ENCODE measurements around the gene BCAS4. TPM values are rescaled to one million over a fixed set of nuclear protein-coding genes. Genes with fewer than 3 reads are reported as not detected.
A peak's percentile ranks its signal among the peaks of the same experiment; 100 is the strongest.

Gene BCAS4
- total and polyA plus RNA-seq, 2 experiments from 2014 or later, result 22.2 to 24.8 TPM

DNA sequence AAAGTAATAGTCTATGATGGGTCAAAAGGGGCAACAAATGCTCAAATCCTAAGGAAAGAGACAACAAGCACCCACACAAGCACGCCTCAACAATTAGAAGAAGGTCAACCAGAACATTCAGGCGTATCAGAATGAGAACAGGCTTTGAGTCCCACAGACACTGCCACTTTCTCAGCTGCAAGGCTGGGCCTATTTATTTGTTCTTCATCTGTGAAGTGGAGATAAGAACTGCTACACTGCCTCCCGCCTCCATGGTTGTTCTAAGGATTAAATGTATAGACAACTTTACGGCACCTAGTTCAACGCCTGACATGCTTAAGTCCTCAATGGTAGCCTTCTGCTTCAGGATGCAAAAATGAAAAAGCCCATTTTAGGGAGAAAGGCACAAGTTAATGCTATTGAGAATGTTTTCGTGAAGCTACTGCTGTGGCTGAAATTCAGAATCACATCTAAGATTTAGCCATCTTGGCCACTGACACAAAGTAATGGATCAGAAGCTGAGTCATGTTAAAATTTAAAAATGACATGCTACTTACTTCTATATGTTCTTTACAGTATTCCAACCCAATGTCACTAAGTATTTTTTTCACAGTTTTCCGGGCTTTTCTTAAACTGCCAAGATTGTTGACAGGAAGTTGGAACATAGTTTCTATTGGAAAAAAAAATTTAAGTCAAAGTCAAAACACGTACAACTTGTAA lies 108.6 kb downstream of the BCAS4 start:
- H3K27ac ChIP-seq (ENCODE audit: low read depth), result no peak overlapping the region
- peaks cover 22% of the 10 kb centered on the region; the same call in 1 of the 2 replicates for H3K36me3 ChIP-seq (ENCODE audit: insufficient read depth)

More for the DNA sequence above, 108.6 kb downstream of the BCAS4 start:
- Histone ChIP-seq H3K9me2 (ENCODE audit: insufficient read depth) (no peaks in the 10 kb centered on the region), H4K20me1 (replicated peaks; ENCODE audit: insufficient read depth) (peaks cover 77% of the 10 kb centered on the region), H3K27me3 (ENCODE audit: insufficient read depth) (no peaks in the 10 kb centered on the region), H3K4me2 (no peak overlapping the region), H2AFZ (no peak overlapping the region), H3F3A (replicated peaks; ENCODE audit: low read depth) (no peaks in the 10 kb centered on the region), H3K4me3 (no peak overlapping the region), H3K4me1 (ENCODE audit: insufficient read depth) (peaks cover 13% of the 10 kb centered on the region; the same call in 1 of the 2 replicates), H3K79me2 (replicated peaks; ENCODE audit: insufficient read depth) (peaks cover 100% of the 10 kb centered on the region)
- H3K9me3 Mint-ChIP-seq, result no peaks in the 10 kb centered on the region
- peaks cover 73% of the 10 kb centered on the region for H3K36me3 Mint-ChIP-seq (ENCODE audit: low read depth)
- DNase-seq (ENCODE audit: low spot score) (no peak), ATAC-seq (no peak)
- peaks cover 17% of the 10 kb centered on the region; the same call in 2 of the 3 replicates for H3K4me1 Mint-ChIP-seq
- H3K27ac Mint-ChIP-seq, result peak overlapping the region; percentile 85; the same call in 1 of the 2 replicates
- TF ChIP-seq EZH2phosphoT487 (IDR thresholded peaks at IDR 0.05; ENCODE audit: unreplicated experiment), result no peak
- TF ChIP-seq CREB1 (CRISPR knock-in tag; IDR thresholded peaks at IDR 0.05; ENCODE audit: low read depth), result no peak
- TF ChIP-seq ZNF114 (CRISPR knock-in tag; IDR thresholded peaks at IDR 0.05), result no peak
- TF ChIP-seq ZNF331 (CRISPR knock-in tag; IDR thresholded peaks at IDR 0.05; ENCODE audit: low read depth), result no peak
- no peak for TF ChIP-seq NANOG (IDR thresholded peaks at IDR 0.05; ENCODE audit: borderline replicate concordance)
- no peak for TF ChIP-seq POLR2AphosphoS5 (IDR thresholded peaks at IDR 0.05; ENCODE audit: low read depth)
- no peak for TF ChIP-seq STAT1 (IDR thresholded peaks at IDR 0.05; ENCODE audit: unreplicated experiment)
- TF ChIP-seq, protein P1, sequence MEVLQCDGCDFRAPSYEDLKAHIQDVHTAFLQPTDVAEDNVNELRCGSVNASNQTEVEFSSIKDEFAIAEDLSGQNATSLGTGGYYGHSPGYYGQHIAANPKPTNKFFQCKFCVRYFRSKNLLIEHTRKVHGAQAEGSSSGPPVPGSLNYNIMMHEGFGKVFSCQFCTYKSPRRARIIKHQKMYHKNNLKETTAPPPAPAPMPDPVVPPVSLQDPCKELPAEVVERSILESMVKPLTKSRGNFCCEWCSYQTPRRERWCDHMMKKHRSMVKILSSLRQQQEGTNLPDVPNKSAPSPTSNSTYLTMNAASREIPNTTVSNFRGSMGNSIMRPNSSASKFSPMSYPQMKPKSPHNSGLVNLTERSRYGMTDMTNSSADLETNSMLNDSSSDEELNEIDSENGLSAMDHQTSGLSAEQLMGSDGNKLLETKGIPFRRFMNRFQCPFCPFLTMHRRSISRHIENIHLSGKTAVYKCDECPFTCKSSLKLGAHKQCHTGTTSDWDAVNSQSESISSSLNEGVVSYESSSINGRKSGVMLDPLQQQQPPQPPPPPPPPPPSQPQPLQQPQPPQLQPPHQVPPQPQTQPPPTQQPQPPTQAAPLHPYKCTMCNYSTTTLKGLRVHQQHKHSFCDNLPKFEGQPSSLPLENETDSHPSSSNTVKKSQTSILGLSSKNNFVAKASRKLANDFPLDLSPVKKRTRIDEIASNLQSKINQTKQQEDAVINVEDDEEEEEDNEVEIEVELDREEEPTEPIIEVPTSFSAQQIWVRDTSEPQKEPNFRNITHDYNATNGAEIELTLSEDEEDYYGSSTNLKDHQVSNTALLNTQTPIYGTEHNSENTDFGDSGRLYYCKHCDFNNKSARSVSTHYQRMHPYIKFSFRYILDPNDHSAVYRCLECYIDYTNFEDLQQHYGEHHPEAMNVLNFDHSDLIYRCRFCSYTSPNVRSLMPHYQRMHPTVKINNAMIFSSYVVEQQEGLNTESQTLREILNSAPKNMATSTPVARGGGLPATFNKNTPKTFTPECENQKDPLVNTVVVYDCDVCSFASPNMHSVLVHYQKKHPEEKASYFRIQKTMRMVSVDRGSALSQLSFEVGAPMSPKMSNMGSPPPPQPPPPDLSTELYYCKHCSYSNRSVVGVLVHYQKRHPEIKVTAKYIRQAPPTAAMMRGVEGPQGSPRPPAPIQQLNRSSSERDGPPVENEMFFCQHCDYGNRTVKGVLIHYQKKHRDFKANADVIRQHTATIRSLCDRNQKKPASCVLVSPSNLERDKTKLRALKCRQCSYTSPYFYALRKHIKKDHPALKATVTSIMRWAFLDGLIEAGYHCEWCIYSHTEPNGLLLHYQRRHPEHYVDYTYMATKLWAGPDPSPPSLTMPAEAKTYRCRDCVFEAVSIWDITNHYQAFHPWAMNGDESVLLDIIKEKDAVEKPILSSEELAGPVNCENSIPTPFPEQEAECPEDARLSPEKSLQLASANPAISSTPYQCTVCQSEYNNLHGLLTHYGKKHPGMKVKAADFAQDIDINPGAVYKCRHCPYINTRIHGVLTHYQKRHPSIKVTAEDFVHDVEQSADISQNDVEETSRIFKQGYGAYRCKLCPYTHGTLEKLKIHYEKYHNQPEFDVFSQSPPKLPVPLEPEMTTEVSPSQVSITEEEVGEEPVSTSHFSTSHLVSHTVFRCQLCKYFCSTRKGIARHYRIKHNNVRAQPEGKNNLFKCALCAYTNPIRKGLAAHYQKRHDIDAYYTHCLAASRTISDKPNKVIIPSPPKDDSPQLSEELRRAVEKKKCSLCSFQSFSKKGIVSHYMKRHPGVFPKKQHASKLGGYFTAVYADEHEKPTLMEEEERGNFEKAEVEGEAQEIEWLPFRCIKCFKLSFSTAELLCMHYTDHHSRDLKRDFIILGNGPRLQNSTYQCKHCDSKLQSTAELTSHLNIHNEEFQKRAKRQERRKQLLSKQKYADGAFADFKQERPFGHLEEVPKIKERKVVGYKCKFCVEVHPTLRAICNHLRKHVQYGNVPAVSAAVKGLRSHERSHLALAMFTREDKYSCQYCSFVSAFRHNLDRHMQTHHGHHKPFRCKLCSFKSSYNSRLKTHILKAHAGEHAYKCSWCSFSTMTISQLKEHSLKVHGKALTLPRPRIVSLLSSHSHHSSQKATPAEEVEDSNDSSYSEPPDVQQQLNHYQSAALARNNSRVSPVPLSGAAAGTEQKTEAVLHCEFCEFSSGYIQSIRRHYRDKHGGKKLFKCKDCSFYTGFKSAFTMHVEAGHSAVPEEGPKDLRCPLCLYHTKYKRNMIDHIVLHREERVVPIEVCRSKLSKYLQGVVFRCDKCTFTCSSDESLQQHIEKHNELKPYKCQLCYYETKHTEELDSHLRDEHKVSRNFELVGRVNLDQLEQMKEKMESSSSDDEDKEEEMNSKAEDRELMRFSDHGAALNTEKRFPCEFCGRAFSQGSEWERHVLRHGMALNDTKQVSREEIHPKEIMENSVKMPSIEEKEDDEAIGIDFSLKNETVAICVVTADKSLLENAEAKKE (CRISPR knock-in tag; IDR thresholded peaks at IDR 0.05), result no peak
- TF ChIP-seq, protein P2, sequence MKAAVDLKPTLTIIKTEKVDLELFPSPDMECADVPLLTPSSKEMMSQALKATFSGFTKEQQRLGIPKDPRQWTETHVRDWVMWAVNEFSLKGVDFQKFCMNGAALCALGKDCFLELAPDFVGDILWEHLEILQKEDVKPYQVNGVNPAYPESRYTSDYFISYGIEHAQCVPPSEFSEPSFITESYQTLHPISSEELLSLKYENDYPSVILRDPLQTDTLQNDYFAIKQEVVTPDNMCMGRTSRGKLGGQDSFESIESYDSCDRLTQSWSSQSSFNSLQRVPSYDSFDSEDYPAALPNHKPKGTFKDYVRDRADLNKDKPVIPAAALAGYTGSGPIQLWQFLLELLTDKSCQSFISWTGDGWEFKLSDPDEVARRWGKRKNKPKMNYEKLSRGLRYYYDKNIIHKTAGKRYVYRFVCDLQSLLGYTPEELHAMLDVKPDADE (IDR thresholded peaks at IDR 0.05), result no peak
- no peak for TF ChIP-seq JUNB (IDR thresholded peaks at IDR 0.05; ENCODE audit: unreplicated experiment)
- TF ChIP-seq, protein P3, sequence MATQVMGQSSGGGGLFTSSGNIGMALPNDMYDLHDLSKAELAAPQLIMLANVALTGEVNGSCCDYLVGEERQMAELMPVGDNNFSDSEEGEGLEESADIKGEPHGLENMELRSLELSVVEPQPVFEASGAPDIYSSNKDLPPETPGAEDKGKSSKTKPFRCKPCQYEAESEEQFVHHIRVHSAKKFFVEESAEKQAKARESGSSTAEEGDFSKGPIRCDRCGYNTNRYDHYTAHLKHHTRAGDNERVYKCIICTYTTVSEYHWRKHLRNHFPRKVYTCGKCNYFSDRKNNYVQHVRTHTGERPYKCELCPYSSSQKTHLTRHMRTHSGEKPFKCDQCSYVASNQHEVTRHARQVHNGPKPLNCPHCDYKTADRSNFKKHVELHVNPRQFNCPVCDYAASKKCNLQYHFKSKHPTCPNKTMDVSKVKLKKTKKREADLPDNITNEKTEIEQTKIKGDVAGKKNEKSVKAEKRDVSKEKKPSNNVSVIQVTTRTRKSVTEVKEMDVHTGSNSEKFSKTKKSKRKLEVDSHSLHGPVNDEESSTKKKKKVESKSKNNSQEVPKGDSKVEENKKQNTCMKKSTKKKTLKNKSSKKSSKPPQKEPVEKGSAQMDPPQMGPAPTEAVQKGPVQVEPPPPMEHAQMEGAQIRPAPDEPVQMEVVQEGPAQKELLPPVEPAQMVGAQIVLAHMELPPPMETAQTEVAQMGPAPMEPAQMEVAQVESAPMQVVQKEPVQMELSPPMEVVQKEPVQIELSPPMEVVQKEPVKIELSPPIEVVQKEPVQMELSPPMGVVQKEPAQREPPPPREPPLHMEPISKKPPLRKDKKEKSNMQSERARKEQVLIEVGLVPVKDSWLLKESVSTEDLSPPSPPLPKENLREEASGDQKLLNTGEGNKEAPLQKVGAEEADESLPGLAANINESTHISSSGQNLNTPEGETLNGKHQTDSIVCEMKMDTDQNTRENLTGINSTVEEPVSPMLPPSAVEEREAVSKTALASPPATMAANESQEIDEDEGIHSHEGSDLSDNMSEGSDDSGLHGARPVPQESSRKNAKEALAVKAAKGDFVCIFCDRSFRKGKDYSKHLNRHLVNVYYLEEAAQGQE (IDR thresholded peaks at IDR 0.05; ENCODE audit: unreplicated experiment), result no peak
- H3K27me3 Mint-ChIP-seq (ENCODE audit: insufficient read depth, low read depth, poor library complexity), result peaks cover 5% of the 10 kb centered on the region
- H3K4me3 Mint-ChIP-seq, result no peak overlapping the region

All from GM23338 (cell line).